GOT3 (cell line): ENCODE data around the gene ANXA6.

ENCODE experiments used
- DNase-seq: peaks from one replicate; lab custom pipeline; 2025; ENCODE audit warnings: mixed read lengths; lab: John Stamatoyannopoulos, UW

ANXA6 gene

DNA sequence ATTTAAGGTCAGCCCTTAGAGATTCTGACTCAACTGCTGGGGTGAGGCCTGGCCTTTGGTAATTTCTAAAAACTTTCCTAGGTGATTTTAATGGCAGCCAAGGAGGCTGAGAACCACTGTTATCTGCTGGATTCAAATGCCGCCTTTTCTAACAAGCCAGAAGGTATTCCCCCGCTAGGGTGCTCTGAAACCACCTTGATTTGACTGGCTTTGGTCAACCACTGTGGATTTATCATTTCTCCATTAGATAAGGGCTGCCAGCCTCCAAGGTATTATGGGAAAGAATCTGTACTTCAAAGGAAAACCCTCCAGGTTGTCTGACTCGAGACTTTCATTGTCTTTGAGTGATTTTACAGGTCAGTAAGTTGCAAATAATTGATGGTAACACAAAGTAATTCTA is 4.3 kb downstream of the ANXA6 start:
- DNase-seq: no peak

DNA sequence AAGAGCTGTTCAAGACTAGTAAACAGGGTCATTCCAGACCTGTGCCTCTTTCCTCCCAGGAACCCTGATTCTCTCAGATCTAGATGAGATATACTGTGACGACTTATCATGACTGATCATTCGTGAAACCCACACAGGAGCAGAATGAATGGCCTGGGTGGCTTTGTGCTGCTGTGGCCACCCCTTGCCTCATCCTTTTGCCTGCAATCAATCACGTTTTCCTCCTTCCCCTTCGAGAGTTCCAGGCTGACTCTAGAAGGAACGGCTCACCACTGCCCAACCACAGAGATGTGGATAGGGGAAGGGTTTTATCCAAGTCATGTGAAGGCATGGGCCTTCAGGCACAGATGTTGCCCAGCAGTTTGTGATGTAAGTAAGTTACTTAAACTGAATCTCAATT is 5.8 kb downstream of the ANXA6 start:
- no peak for DNase-seq

DNA sequence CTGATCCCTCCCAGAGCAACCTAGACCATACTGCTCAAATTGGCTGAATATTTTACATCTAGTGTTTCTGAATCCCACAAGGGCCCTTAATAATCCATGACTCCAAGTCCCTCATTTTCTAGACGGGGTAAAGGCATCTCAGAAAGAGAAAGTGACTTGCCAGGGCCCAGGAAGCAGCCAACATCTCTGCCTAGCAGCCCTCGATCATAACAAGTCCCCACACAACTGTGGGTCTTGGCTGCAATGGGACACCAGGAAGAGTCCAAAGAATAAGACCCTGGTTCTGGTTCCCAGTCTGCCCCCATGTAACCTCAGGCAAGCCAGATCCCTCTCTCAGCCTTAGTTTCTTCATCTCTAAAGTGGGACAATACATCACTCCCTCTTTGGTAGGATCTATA is 6.3 kb downstream of the ANXA6 start:
- DNase-seq: no peak

DNA sequence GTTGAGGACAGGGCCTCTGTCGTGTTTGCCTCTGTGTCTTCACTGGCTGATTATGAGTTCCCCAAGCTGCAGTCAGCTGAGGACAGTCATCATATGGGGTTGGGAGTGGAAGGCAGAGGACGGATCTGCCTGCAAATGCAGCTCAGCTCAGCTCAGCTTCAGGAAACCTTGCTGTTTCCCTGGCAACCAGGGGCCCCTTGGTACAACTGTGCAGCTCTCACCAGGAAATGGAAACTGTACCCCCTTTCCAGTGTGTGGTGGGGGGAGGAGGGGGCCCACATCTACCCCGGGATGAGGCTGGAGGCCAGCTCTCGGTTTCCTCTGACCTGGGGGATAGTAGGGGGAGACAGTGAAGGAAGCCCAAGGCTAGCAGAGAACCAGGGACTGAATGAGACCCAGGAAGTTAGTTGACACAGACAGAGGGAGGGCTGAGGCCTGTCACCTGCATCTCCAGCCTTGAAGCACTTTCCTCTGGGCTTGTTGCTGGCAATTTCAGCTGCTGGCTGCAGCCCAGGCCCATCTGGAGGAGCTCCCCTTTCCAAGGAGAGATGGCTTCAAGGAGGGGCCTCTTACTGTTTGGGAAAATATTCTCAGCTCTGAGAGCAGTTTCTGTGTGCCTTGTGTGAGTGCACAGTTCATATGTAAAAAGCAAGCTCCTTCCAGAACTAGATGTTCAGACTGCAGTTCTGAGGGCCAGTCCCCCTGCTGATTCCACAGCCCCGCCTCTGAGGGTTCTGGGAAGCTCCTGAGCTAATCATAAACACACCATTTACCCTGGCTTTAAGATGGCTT is 6.9 kb downstream of the ANXA6 start:
- no peak for DNase-seq

DNA sequence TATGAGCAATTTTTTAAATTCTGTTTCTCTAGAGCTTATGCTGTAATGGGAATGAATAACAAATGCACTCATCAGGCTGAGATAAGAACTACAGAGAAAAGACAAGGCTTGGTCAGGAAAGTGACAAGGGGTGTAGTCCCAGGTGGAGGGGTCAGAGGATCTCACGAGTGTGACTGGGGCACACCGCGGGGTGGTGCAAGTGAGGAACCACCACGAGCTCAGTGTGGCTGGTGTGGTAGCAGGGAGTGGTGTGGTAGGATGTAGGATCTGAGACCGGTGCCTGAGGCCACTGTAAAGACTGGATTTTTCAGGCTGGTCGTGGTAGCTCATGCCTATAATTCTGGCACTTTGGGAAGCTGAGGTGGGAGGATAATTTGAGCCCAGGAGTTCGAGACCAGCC is 9.0 kb downstream of the ANXA6 start:
- no peak for DNase-seq

DNA sequence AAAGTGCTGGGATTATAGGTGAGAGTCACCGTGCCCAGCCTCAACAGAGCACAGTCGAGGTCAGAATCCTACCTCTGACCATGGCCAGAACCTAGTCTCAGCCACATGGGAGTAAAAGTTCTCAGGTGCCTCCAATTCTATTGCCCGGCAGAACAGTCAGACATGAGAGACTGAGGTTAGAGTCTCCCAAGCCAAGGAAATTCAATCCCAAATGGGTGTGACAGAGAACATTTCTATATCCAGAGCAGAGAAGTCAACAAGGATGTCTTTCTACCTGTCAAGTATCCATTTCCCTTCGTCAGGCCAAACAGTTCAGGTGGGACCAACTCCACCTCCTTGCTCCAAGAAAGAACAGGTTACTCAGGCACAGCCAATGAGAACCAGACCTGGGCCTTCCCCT is 10.5 kb downstream of the ANXA6 start:
- DNase-seq: no peak

DNA sequence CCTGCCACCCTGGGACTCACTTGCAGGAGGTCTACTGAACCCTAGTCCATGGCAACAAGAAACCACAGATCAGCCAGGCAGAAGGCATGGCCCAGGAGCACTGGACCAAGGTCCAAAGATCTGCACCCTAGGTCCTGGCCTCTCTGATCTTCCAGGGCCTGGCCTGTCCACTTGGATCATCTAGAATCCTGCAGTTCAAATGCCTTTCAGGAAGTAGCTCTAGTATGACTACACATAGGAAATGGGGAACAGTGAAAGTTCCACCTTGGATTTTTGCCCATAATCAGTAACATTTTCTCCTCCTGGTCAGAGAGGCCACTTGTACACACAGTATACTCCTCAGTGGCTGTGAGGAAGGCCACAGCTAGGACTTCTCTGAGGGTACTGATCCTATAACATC is 11.5 kb downstream of the ANXA6 start:
- DNase-seq: no peak

DNA sequence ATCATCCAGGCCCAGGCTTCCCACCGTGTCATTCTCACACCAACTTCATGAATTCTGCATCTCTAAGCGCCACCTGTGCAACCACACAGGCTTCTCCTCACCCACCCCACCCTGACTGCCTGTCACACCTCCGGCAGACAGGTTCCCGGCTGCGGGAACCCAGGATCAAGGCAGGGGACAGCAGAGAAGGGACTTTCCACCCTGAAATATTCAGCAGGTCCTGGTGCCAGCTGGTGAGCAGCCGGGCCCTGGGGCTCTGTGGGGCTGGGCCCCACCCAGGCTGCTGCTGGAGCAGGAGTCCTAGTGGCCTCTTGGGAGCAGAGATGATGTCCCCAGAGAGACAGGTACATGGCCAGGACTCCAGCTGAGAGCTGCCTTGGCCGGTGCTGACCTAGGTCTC is 12.7 kb downstream of the ANXA6 start:
- no peak for DNase-seq

DNA sequence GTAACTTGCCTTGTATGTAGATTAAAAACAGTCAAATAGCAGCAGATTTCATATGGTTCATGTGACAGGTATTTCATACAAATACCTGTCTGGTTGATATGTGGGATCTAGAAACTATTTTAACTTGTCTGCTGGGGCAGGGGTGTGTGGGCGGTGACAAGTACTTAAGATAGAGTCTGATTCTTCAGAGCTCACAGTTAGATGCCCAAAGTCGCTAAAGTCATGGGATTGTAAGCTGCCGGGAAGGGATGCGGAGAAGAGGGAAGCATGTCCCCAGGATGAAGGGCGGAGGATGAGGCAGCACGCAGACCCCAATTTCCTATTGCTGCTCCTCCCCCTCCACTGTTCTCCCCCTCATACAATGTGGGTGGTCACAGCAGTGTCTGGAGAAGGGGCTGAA is 13.3 kb downstream of the ANXA6 start:
- no peak for DNase-seq

DNA sequence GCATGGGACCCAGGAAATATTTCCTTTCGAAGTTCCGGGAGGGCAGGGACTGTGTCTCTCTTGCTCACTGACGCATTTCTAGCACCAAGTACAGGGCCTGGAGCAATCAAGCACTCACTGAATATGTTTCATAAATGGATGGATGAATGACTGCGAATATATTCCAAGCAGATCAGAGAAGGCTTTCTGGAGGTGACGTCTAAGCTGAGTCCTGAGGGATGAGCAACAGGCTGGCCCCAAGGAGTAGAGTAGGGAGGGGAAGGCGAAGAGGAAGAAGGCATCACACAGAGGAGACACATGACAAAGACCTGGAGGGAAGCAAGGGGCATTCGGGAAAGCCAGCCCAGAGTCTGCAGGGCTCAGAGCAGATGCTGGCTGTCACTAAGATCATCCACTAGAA is 13.9 kb downstream of the ANXA6 start:
- no peak for DNase-seq

DNA sequence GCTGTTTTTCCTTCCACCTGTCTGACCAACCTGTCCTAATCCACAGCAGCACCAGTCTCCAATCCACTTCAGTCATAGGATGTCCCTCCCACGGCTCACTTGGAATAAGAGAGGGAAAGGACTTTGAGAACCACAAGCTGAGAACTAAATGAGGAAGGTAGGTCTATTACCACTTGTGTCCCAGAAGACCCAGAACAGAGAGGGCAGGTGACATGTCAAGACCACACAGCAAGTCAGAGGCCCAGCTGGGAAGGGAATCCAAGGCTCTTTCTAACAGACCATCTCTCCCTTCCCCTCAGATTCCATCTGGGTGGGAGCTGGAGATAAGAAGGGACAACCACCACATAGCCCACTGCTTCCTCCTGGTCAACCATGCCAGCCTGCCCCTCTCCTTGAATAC is 14.6 kb downstream of the ANXA6 start:
- no peak for DNase-seq

DNA sequence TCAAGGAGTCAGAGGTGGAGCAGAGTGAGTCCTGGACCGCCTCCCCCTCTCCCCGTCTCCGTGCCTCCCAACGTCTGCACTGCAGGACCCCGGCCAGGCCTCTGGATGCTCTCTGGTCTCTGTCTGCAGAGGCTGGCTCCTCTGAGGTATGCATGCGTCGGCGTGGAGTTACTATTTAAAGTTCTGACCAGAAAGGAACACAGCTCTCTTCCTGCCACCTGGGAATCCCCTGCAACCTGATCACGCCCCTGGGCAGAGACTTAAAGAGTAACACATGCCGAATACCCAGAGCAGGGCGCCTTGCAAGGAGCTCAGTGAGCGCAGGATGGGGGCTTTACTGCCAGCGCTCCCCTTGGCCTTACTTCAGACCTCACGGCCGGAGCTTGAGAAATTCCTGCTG is 16.0 kb downstream of the ANXA6 start:
- no peak for DNase-seq

DNA sequence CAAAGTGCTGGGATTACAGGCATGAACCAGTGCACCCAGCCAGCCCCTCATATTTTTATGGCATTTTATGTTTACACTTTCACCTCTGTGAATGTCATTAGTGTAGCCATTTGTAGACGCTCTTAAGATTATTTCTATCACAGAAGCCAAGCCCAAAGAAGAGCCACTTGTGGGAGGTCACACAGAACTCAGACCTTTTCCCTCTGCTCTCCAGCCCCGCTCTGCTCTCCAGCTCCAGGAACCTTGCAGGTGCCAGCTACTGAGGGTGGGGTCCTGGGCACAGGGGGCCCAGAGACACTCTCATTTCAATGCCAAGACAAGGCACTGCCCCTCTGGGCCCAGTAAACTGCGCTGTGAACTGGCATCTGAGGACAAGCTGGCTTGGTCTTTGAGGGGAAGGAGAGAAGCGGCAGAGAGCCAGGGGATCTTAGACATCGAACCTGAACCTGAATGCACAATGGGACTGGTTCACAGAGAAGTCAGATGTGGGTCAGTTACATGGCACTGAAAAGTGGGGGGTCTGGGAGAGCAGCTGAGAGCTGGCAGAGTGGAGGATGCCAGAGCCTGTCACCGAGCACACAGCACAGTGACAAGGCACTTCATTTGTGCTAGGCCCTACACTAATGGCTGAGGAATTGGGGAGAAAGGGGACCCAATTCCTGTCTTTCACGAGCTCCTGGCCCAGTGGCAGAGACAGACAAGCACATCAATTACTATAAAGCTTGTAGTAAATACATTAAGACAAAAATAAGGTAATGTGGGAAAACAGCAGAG is 16.7 kb downstream of the ANXA6 start:
- no peak for DNase-seq

DNA sequence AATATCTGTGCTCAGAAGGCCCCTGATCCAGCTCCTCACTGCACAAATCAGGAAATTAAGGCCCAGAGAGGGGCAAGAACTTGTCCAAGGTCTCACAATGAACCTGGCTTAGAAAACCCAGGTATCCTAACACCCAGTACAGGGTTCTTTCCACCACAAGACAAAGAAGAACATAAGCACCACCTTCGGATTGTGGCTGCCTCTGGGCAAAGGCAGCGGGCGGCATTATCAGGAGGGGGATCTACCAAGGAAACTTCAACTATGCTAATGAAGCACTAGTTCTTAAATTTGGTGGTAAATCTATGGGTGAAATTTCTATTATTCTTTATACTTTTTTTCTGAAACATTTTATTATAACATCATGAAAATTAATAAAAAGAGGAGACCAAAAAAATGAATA is 17.9 kb downstream of the ANXA6 start:
- no peak for DNase-seq

DNA sequence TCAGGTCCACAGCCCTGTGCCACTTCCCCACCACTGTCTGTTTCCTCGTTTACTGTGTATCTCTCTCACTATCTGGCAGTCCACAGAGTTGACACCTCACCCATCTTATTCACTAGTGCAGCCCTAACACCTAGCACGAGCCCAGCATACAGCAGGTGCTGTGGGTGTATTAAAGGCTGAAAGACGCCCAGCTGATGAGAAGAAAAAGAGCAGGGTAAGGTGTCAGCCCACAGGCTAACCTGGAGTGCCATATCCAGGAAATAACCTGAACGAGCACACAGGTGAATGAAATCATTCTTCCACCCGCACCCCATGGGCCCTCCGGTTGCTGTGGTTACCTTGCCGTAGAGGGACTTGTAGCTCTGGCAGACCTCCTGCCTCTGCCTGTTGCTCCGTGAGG is 18.6 kb downstream of the ANXA6 start:
- DNase-seq: no peak

DNA sequence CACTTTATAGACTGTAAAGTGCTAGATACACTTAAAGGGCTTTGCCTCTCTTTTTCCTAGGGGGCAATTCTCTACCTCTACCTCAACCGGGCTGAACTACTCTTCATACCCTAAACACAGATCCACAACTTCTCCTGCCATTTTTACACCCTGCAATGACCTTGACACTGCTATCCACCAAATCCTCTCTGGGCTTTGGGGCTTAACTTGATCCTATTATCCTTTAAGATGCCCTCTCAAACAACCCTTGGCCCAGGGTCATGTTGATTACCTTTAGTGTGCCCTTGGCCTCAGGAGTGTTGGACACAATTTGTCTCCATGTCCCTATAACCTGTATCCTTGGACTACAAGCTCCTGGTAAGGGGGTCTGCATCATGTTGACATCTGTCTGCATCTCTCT is 19.5 kb downstream of the ANXA6 start:
- DNase-seq: no peak

DNA sequence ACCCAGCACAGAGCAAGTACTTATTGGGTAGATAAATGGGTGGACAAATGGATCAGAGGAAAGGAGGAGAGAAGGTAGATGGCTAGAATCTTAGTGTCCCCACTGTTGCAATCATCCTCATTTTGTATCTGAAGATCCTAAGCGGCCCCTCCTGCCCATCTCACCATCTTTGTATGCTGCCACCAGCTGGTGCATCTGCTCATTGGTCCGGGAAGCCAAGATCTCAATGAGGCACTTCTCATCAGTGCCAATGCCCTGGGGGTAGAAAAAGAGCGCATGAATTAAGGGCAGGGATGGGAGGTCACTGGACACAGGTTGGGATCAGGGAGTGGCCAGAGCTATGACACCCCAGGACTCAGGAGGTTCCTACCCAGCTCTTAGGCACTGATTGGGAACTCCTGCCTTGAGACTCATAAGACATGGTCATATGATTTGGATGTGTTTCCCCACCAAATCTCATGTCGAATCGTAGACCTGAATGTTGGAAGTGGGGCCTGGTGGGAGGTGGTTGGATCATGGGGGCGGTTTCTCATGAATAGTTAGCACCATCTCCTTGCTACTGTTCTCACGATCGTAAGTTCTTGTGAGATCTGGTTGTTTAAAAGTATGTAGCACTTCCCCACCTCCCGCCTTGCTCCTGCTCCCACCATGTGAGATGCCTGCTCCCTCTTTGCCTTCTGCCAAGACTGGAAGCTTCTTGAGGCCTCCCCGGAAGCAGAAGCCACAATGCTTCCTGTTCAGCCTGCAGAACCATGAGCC is 20.3 kb downstream of the ANXA6 start:
- no peak for DNase-seq

DNA sequence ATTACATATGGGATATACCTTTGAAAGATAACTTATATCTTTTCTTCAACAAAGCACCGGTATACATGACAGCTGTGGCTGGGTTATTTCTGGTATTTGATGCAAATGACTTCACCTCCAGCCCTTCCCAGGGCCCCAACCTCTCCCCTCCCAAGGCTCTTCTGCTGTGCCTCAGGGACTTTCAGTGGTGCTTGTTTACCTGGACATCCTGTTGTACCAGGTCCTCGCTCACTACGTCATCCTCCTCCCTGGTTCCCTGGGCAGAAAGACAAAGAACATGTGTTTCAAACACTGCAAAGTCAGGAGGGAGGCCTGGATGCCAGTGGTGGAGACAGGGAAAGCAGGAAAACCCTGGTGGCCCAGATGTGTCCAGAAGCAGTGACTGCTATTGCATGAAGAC is 23.4 kb downstream of the ANXA6 start:
- DNase-seq: no peak

DNA sequence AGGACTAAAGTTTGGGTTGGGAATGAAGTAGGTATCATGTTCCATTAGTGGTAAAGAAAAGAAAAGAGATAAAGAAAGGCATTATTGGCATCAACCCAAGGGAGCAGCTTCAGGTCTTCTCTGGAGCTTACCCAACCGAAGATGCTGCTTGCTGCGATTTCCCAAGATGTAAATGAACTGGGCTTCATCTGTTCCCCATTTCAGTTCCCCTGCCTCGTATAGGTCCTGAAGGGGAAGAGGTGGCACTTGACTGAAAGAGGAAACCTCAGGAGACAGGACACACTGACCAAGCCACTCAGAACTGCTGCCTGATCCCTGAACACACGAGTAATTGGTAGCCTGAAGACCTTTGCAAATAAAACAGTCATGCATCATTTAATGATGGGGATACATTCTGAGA is 24.6 kb downstream of the ANXA6 start:
- DNase-seq: no peak

DNA sequence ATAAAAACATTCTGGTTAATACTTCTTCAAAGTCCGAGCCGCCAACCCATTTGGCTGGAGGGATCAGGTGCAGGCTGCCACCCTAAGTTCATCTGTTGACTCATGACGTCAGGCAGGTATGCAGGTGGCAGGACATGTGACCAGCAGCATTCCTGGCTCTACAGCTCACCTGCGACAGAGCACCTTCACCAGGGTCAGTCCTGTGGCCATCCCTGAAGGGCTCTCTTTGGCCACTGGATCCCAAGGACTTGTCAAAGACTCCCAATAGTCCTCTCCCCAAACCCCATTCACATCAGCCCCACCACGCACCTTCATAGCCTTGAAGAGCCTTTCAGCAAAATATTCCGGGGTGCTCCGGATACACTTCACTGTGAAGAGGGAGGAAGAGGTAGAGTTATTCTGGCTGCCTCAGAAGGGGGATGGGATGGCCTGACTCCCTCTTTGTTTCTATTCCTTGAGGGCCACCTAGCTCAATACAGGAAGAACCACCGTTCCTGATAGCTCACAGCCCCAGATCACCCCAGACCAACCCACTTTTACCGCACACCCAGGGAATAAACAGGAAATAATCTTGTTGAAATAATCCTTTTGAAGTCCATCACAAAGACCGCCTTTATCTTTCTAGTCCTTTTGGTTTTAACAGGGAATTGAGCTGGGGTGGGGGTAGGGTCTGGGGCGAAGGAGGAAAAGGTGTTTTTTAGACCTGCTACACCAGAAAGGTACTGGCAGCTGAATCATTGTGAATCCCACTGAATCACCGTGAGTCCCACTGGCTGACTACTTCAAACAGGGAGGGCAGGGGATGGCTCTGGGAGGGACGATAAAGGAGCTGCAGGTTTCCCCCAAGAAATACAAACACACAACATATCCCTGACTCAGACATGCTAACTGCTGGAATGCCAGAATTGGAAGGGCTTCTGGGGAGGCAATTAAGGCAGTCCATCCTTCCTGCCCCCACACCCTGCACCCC is 26.4 kb downstream of the ANXA6 start:
- DNase-seq: no peak

DNA sequence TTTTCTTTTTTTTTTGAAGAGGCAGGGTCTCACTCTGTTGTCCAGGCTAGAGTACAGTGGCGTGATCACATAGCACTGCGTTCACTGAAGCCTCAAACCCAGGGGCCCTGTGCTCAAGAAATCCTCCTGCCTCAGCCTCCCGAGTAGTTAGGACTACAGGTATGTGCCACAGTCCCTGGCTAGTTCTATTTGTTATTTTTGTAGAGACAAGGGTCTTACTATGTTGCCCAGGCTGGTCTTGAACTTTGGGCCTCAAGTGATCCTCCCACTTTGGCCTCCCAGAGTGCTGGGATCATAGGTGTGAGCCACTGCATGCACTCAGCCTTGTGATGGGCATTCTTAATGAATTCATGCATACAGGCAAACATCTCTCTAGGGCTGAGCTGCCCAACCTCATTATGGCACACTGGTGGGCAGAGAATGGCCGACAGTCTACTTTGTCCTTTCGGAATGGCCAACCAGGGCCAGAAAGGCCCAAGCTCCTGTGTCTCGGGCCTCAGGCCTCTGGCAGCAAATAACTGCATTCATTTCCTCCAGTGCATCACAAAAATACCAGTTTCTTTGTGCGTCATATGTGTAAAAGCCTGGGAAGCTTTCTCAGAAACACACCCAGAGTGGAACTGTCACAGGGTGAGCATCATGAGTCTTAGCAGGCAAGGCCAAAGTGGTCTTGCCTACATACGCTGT is 27.2 kb downstream of the ANXA6 start:
- DNase-seq: no peak
